Hepatocyte (in vitro differentiated cells): ENCODE measurements around the gene SSBP2. TPM values are rescaled to one million over a fixed set of nuclear protein-coding genes. Genes with fewer than 3 reads are reported as not detected.
"Not testable (repeated sequence)": the region's sequence is repeated elsewhere in the genome, so short reads cannot be mapped to it uniquely, and the experiment has no call there.

ENCODE experiments used
- DNase-seq: peaks from one replicate; pipeline ENCODE4 v3.0.0-alpha.2; 2016; ENCODE audit warnings: low spot score
- H2AFZ ChIP-seq: fragments of 200-600 bp; sonication (generic); 2 replicates; pipeline ENCODE4 v1.6.0; 2016; ENCODE audit warnings: antibody characterized with exemption, mild to moderate bottlenecking
- H3K27ac ChIP-seq: fragments of 200-600 bp; sonication (generic); 2 replicates; pipeline ENCODE4 v1.5.1; 2016; ENCODE audit warnings: mild to moderate bottlenecking
- H3K27me3 ChIP-seq: fragments of 200-600 bp; sonication (generic); 2 replicates; pipeline ENCODE4 v1.6.1; 2016
- H3K36me3 ChIP-seq: fragments of 200-600 bp; sonication (generic); replicated peaks from 2 replicates; pipeline ENCODE4 v1.5.1; 2016; ENCODE audit warnings: low read depth; ENCODE audit not compliant: insufficient read depth
- H3K4me1 ChIP-seq: fragments of 200-600 bp; sonication (generic); 2 replicates; pipeline ENCODE4 v1.5.1; 2016; ENCODE audit warnings: mild to moderate bottlenecking, moderate library complexity; ENCODE audit not compliant: insufficient read depth
- H3K4me2 ChIP-seq: fragments of 200-600 bp; sonication (generic); 2 replicates; pipeline ENCODE4 v1.6.0; 2016
- H3K4me3 ChIP-seq: fragments of 200-600 bp; sonication (generic); 2 replicates; pipeline ENCODE4 v1.5.1; 2016; ENCODE audit warnings: mild to moderate bottlenecking
- H3K79me2 ChIP-seq: fragments of 200-600 bp; sonication (generic); 2 replicates; pipeline ENCODE4 v1.6.0; 2017; ENCODE audit warnings: mild to moderate bottlenecking
- H3K9me2 ChIP-seq: fragments of 200-600 bp; sonication (generic); replicated peaks from 2 replicates; pipeline ENCODE4 v1.6.0; 2017; ENCODE audit warnings: mild to moderate bottlenecking; ENCODE audit not compliant: insufficient read depth
- H3K9me3 ChIP-seq: fragments of 200-600 bp; sonication (generic); 2 replicates; pipeline ENCODE4 v1.5.1; 2016; ENCODE audit warnings: low read depth, mild to moderate bottlenecking
- H4K20me1 ChIP-seq: fragments of 200-600 bp; sonication (generic); 2 replicates; pipeline ENCODE4 v1.6.0; 2016; ENCODE audit warnings: mild to moderate bottlenecking; ENCODE audit not compliant: insufficient read depth, poor library complexity, severe bottlenecking
- EZH2 ChIP-seq: fragments of 200-600 bp; sonication (generic); IDR thresholded peaks from 2 replicates; pipeline ENCODE4 v1.6.1; 2016; ENCODE audit warnings: antibody characterized with exemption, mild to moderate bottlenecking, borderline replicate concordance
- EZH2phosphoT487 ChIP-seq: fragments of 200-600 bp; sonication (generic); IDR thresholded peaks from one replicate; pipeline ENCODE4 v1.6.1; 2018; ENCODE audit warnings: antibody characterized with exemption, mild to moderate bottlenecking, low read depth, moderate library complexity; ENCODE audit not compliant: unreplicated experiment, severe bottlenecking
- WGBS: methylation state at CpG from one replicate; pipeline ENCODE4 v1.1.6; 2016; ENCODE audit warnings: low lambda C conversion rate; ENCODE audit errors: missing lambda C conversion rate; 5-methylcytosine and 5-hydroxymethylcytosine counted together
- polyA plus RNA-seq: library from polyadenylated mRNA; unstranded; fragments of >200 nt; fragmentation: Nextera tagmentation; extraction: Ambion mirVana; gene quantifications from 2 replicates; pipeline ENCODE4 v1.2.1, GENCODE V29; 2016
- total RNA-seq: library from RNA; depleted of rRNA; stranded (reverse); fragments of >200 nt; gene quantifications from 2 replicates; pipeline ENCODE4 v1.2.3, GENCODE V29; 2014
- TF ChIP-seq, protein P1 (sequence below): fragments of 200-600 bp; sonication (generic); IDR thresholded peaks from 2 replicates; pipeline ENCODE4 v1.5.1; 2016; ENCODE audit warnings: antibody characterized with exemption, mild to moderate bottlenecking; ENCODE audit not compliant: poor library complexity

The SSBP2 gene
- total and polyA plus RNA-seq, 2 experiments from 2014 or later = 23.7 to 48.2 TPM

DNA sequence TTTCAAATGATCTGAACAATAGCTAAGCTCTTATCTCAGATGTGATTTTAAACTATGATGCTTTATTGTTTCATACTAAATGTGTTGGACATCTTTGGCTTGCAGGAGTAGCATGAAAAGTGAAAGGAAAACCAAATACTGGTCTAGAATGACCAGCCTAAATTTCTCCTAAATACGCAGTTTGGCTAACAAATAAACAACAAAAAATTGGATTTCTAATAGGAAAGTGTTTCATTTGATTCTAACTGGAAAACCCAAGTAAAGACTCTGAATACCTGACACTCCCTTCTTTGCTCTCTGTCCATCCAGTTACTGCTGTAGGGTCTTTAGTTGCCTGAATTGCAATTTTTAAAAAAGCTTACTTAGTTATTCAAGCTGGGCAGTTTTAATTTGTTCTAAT, 245.2 kb downstream of the SSBP2 start:
- Histone ChIP-seq H3K79me2 (no peaks in the 10 kb centered on the region), H3K9me2 (no peaks in the 10 kb centered on the region), H3K27ac (no peak overlapping the region), H3K4me2 (no peak overlapping the region), H3K4me1 (peaks cover 3% of the 10 kb centered on the region), H3K9me3 (no peaks in the 10 kb centered on the region), H2AFZ (no peak overlapping the region), H4K20me1 (no peaks in the 10 kb centered on the region), H3K36me3 (no peaks in the 10 kb centered on the region), H3K27me3 (no peaks in the 10 kb centered on the region), H3K4me3 (no peak overlapping the region)
- 100% methylated on average over 1 of the region's 1 CpG for WGBS
- DNase-seq = no peak
- TF ChIP-seq EZH2 (no peak), EZH2phosphoT487 (no peak)
- TF ChIP-seq, protein P1, sequence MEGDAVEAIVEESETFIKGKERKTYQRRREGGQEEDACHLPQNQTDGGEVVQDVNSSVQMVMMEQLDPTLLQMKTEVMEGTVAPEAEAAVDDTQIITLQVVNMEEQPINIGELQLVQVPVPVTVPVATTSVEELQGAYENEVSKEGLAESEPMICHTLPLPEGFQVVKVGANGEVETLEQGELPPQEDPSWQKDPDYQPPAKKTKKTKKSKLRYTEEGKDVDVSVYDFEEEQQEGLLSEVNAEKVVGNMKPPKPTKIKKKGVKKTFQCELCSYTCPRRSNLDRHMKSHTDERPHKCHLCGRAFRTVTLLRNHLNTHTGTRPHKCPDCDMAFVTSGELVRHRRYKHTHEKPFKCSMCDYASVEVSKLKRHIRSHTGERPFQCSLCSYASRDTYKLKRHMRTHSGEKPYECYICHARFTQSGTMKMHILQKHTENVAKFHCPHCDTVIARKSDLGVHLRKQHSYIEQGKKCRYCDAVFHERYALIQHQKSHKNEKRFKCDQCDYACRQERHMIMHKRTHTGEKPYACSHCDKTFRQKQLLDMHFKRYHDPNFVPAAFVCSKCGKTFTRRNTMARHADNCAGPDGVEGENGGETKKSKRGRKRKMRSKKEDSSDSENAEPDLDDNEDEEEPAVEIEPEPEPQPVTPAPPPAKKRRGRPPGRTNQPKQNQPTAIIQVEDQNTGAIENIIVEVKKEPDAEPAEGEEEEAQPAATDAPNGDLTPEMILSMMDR = no peak

DNA sequence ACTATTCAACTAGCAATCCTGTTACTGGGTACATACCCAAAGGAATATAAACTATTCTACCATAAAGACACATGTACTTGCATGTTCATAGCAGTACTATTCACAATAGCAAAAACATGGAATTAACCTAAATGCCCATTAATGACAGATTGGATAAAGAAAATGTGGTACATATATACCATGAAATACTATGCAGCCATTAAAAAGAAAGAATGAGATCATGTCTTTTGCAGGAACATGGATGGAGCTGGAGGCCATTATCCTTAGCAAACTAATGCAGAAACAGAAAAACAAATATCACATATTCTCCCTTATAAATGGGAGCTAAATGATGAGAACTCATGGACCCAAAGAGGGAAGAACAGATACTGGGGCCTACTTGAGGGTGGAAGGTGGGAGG, 247.3 kb downstream of the SSBP2 start:
- H3K4me1 ChIP-seq, H3K79me2 ChIP-seq, H3K36me3 ChIP-seq, DNase-seq, H3K9me3 ChIP-seq, H3K27me3 ChIP-seq, H2AFZ ChIP-seq, H3K4me3 ChIP-seq, H3K9me2 ChIP-seq, H3K4me2 ChIP-seq, H3K27ac ChIP-seq, H4K20me1 ChIP-seq: not testable (repeated sequence)

DNA sequence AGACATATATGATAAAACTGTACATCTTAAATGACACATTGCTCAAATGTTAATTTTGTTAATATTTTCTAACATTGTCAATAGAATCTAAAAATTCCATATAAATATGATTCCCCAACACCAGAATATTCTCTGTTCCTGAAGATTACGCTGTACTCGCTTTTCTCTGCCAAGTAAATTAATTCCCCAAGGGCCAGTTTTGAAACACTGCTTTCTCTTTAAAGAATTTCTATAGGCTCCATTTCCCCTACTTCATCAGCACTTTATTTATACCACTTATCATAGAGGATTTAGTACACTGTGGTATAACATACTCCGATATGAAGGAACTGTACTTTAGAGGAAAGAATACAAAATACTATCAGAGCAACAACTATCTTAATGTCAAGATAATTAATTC, 255.6 kb downstream of the SSBP2 start:
- TF ChIP-seq EZH2 (no peak), EZH2phosphoT487 (no peak)
- TF ChIP-seq, protein P1 = no peak
- WGBS = 92% methylated on average over 3 of the region's 3 CpGs
- DNase-seq = no peak
- Histone ChIP-seq H4K20me1 (no peaks in the 10 kb centered on the region), H3K27me3 (no peaks in the 10 kb centered on the region), H3K79me2 (no peaks in the 10 kb centered on the region), H3K9me2 (no peaks in the 10 kb centered on the region), H3K27ac (no peak overlapping the region), H2AFZ (no peak overlapping the region), H3K9me3 (no peaks in the 10 kb centered on the region), H3K4me2 (no peak overlapping the region), H3K4me1 (no peaks in the 10 kb centered on the region), H3K36me3 (no peaks in the 10 kb centered on the region), H3K4me3 (no peak overlapping the region)

DNA sequence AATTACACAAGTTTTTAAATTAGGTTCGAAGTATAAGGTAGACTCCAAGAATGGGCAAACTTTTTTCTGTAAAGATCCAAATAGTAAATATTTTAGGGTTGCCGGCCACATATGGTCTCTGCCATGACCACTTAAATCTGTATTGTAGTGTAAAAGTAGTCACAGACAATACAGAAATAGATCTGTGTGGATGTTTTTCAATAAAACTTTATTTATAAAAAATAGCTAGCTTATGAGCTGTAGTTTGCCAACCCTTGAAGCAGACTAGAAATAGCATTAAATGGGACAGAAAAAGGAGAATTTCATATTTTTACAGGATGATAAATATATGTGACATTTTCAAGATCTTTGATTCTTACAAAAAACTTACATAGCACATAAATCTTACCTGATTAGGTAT, 262.0 kb downstream of the SSBP2 start:
- Histone ChIP-seq H3K4me3 (no peak overlapping the region), H3K4me2 (no peak overlapping the region), H3K9me3 (no peaks in the 10 kb centered on the region), H3K27ac (no peak overlapping the region), H3K9me2 (no peaks in the 10 kb centered on the region), H2AFZ (no peak overlapping the region), H3K4me1 (no peaks in the 10 kb centered on the region), H4K20me1 (no peaks in the 10 kb centered on the region), H3K36me3 (no peaks in the 10 kb centered on the region), H3K27me3 (no peaks in the 10 kb centered on the region), H3K79me2 (no peaks in the 10 kb centered on the region)
- TF ChIP-seq EZH2 (no peak), EZH2phosphoT487 (no peak)
- TF ChIP-seq, protein P1 = no peak
- DNase-seq = no peak
- 95% methylated on average over 2 of the region's 2 CpGs for WGBS
